ENCODE data around the gene UBE2E2.

Gene UBE2E2

GRCh38 chr3:23537101-23537551, 334.0 kb downstream of the UBE2E2 start:
- no peak for DNase-seq (ENCODE audit: low read depth)

GRCh38 chr3:23539185-23539584, 336.1 kb downstream of the UBE2E2 start:
- no peak for DNase-seq (ENCODE audit: low read depth)

- no peak for DNase-seq (ENCODE audit: low read depth)
Observed at GRCh38 chr3:23540600-23540999, 337.5 kb downstream of the UBE2E2 start.

GRCh38 chr3:23542079-23542478, 339.0 kb downstream of the UBE2E2 start:
- DNase-seq (ENCODE audit: low read depth): no peak

GRCh38 chr3:23546181-23546580, 343.1 kb downstream of the UBE2E2 start:
- DNase-seq (ENCODE audit: low read depth): no peak

- no peak for DNase-seq (ENCODE audit: low read depth)
Observed at GRCh38 chr3:23547905-23548650, 345.0 kb downstream of the UBE2E2 start.

- DNase-seq (ENCODE audit: low read depth): no peak
Observed at GRCh38 chr3:23548706-23549105, 345.6 kb downstream of the UBE2E2 start.

- no peak for DNase-seq (ENCODE audit: low read depth)
Observed at GRCh38 chr3:23549148-23549910, 346.2 kb downstream of the UBE2E2 start.

GRCh38 chr3:23550402-23550801, 347.3 kb downstream of the UBE2E2 start:
- no peak for DNase-seq (ENCODE audit: low read depth)

GRCh38 chr3:23552506-23552905, 349.4 kb downstream of the UBE2E2 start:
- DNase-seq (ENCODE audit: low read depth): no peak

GRCh38 chr3:23553353-23553752, 350.2 kb downstream of the UBE2E2 start:
- DNase-seq (ENCODE audit: low read depth): no peak

- no peak for DNase-seq (ENCODE audit: low read depth)
Observed at GRCh38 chr3:23565041-23565775, 362.1 kb downstream of the UBE2E2 start.

- DNase-seq (ENCODE audit: low read depth): no peak
Observed at GRCh38 chr3:23566499-23566898, 363.4 kb downstream of the UBE2E2 start.

- DNase-seq (ENCODE audit: low read depth): no peak
Observed at GRCh38 chr3:23567917-23568316, 364.8 kb downstream of the UBE2E2 start.

GRCh38 chr3:23573827-23574226, 370.7 kb downstream of the UBE2E2 start:
- DNase-seq (ENCODE audit: low read depth): no peak

GRCh38 chr3:23574822-23575315, 371.7 kb downstream of the UBE2E2 start:
- DNase-seq (ENCODE audit: low read depth): no peak

- no peak for DNase-seq (ENCODE audit: low read depth)
Observed at GRCh38 chr3:23575697-23576096, 372.6 kb downstream of the UBE2E2 start.

- no peak for DNase-seq (ENCODE audit: low read depth)
Observed at GRCh38 chr3:23576379-23576959, 373.3 kb downstream of the UBE2E2 start.

- DNase-seq (ENCODE audit: low read depth): no peak
Observed at GRCh38 chr3:23580096-23580713, 377.1 kb downstream of the UBE2E2 start.

GRCh38 chr3:23583980-23584740, 381.0 kb downstream of the UBE2E2 start:
- DNase-seq (ENCODE audit: low read depth): no peak

GRCh38 chr3:23587513-23587912, 384.4 kb downstream of the UBE2E2 start:
- DNase-seq (ENCODE audit: low read depth): no peak
